Measurements from ENCODE around the gene CEP44.
"Not testable (repeated sequence)": the region's sequence is repeated elsewhere in the genome, so short reads cannot be mapped to it uniquely, and the experiment has no call there.

Gene CEP44

GRCh38 chr4:174252412-174252811 is 31.3 kb upstream of the CEP44 start:
- no peak overlapping the region for H3K4me3 ChIP-seq (replicated peaks; ENCODE audit: low read depth, low read length)
- DNase-seq (ENCODE audit: extremely low read depth, low read depth) = no peak
- TF ChIP-seq, protein P1, sequence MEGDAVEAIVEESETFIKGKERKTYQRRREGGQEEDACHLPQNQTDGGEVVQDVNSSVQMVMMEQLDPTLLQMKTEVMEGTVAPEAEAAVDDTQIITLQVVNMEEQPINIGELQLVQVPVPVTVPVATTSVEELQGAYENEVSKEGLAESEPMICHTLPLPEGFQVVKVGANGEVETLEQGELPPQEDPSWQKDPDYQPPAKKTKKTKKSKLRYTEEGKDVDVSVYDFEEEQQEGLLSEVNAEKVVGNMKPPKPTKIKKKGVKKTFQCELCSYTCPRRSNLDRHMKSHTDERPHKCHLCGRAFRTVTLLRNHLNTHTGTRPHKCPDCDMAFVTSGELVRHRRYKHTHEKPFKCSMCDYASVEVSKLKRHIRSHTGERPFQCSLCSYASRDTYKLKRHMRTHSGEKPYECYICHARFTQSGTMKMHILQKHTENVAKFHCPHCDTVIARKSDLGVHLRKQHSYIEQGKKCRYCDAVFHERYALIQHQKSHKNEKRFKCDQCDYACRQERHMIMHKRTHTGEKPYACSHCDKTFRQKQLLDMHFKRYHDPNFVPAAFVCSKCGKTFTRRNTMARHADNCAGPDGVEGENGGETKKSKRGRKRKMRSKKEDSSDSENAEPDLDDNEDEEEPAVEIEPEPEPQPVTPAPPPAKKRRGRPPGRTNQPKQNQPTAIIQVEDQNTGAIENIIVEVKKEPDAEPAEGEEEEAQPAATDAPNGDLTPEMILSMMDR (IDR thresholded peaks at IDR 0.05; ENCODE audit: low read depth, low read length, missing control alignments) = no peak

DNA sequence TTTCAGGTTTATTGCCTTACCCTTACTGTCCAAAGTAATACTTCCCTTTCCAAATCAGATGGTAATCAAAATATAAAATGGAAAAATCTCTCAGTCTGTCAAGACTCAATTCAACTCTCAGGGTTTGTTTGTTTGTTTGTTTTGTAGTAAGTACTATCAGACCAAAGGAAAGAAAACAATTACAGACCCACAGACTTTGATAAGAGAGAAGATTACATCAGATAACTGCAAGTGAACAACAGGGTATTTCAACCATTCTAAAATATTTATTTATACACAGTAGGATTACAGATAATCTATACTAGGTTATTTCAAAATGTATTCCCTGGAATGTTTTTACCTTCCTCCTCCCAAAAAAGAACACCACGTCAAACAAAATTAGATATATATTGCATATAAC is 29.1 kb upstream of the CEP44 start:
- TF ChIP-seq, protein P1 (IDR thresholded peaks at IDR 0.05; ENCODE audit: low read depth, low read length, missing control alignments) = no peak
- no peak overlapping the region for H3K4me3 ChIP-seq (replicated peaks; ENCODE audit: low read depth, low read length)
- DNase-seq (ENCODE audit: extremely low read depth, low read depth) = no peak

DNA sequence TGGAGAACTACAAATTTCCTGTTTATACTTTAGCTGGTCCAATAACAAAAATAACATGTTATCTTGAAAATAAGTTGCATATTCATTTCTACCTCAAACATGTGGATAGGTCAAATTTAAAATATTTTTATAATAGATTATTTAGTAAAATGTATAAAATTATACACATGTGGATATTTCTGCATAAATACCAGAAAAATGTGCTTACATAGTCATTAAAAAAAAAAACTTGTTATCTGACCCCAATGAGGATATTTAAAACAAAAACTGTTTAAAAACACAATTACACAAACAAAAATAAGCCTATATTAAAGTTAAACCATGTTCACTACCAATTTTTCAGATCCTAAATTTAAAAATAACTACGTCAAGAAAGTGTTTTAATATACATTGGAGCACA is 28.3 kb upstream of the CEP44 start:
- no peak for DNase-seq (ENCODE audit: extremely low read depth, low read depth)
- TF ChIP-seq, protein P1 (IDR thresholded peaks at IDR 0.05; ENCODE audit: low read depth, low read length, missing control alignments) = no peak
- H3K4me3 ChIP-seq (replicated peaks; ENCODE audit: low read depth, low read length) = no peak overlapping the region

- TF ChIP-seq, protein P1 (IDR thresholded peaks at IDR 0.05; ENCODE audit: low read depth, low read length, missing control alignments) = no peak
- no peak overlapping the region for H3K4me3 ChIP-seq (replicated peaks; ENCODE audit: low read depth, low read length)
- peak; percentile 44 for DNase-seq (ENCODE audit: extremely low read depth, low read depth)
Observed at GRCh38 chr4:174255786-174256185, 27.9 kb upstream of the CEP44 start.

DNA sequence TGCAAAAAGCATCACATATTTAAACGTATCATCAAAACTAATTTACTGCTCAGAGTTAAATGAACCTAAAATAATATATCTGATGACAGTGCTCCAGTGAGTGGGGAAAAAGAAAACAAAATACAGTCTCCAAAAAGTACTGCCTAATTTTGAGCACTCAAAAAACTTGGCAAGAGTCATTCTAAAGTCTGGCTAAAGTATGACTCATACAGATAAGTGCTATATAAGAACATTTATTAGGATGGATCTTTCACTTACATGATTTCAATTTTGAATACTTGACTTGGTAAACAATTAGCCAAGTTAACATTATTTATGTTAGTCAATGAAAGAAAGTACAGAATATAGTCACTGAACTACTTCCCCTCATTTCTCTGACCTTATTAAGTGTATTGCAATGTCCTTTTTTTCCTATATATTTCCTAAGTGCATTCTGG is 27.4 kb upstream of the CEP44 start:
- DNase-seq (ENCODE audit: extremely low read depth, low read depth) = no peak
- no peak overlapping the region for H3K4me3 ChIP-seq (replicated peaks; ENCODE audit: low read depth, low read length)
- TF ChIP-seq, protein P1 (IDR thresholded peaks at IDR 0.05; ENCODE audit: low read depth, low read length, missing control alignments) = no peak

GRCh38 chr4:174259580-174259979 is 24.1 kb upstream of the CEP44 start:
- no peak overlapping the region for H3K4me3 ChIP-seq (replicated peaks; ENCODE audit: low read depth, low read length)
- TF ChIP-seq, protein P1 (IDR thresholded peaks at IDR 0.05; ENCODE audit: low read depth, low read length, missing control alignments) = no peak
- DNase-seq (ENCODE audit: extremely low read depth, low read depth) = no peak

DNA sequence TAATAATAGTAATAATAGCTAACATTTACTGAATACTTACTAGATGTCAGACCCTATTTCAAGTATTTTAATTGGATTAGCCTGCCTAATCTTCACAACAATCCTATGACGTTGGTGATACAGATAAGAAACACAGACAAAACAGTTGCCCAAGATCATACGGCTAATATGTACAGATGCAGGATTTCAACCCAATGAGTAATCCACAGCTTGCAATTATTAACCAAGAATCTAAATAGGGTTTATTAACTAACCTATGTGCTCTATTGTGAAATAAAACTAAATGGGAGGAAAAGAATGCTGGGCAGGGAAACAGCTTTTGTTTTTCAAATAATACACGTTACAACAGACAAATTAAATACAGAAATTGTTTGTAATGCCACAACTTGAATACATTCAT is 23.6 kb upstream of the CEP44 start:
- no peak for DNase-seq (ENCODE audit: extremely low read depth, low read depth)
- H3K4me3 ChIP-seq (replicated peaks; ENCODE audit: low read depth, low read length) = no peak overlapping the region
- TF ChIP-seq, protein P1 (IDR thresholded peaks at IDR 0.05; ENCODE audit: low read depth, low read length, missing control alignments) = no peak

DNA sequence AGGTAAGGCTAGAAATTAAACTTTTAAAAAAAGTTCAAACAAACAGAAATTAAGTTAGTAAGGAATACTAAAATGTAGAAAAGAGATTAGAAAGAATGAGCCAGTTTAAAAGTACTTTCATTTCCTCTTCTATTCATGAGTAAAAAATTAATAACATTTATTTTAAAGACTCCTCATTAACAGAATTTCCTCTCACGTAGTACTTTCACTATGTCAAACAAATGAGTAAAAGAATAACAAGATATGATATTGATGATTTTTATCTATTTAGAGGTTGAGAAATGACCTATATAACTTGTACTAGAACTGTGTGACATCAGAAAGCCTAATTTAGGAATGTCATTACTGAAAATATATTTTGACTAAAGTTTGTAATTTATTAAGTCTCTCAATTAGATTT is 22.3 kb upstream of the CEP44 start:
- not testable (repeated sequence) for H3K4me3 ChIP-seq (replicated peaks; ENCODE audit: low read depth, low read length); DNase-seq (ENCODE audit: extremely low read depth, low read depth)
